K562 (cell line): ENCODE results near the gene PLEKHF1. TPM values are rescaled to one million over a fixed set of nuclear protein-coding genes. Genes with fewer than 3 reads are reported as not detected.

Source experiments
- ATAC-seq: fragments of 200-7000 bp; cut with Tn5 transposase; 3 replicates; pipeline ENCODE4 v1.9.1; 2020; ENCODE audit warnings: moderate library complexity
- BruUV-seq: library from RNA; stranded (reverse); fragments of 400-500 nt; replicated peaks from 2 replicates; lab custom pipeline; 2021; lab: Mats Ljungman, UMichigan
- CTCF ChIA-PET: fragments of 300-600 bp; formaldehyde crosslinking; extraction: SDS; loops from one replicate; lab custom pipeline; 2021; ENCODE audit warnings: low intra/inter-chr PET ratio; lab: Yijun Ruan, JAX
- POLR2A ChIA-PET: fragments of 300-600, 350-650 bp; sonication (Branson Sonifier 250); formaldehyde crosslinking; extraction: SDS; loops from one replicate; lab custom pipeline; 2021; ENCODE audit warnings: antibody characterized with exemption, inconsistent platforms; lab: Yijun Ruan, JAX
- DNase-seq, 4 experiments: peaks; one replicate each; pipeline versions ENCODE4 v3.0.0 to v3.0.0-alpha.2; 2011 to 2018; ENCODE audit warnings: low spot score in 3 of 4, mixed read lengths in 3 of 4; ENCODE audit errors: extremely low read depth in 1 of 4
- FAIRE-seq: peaks from 2 replicates; lab custom pipeline; 2011; peaks lifted over from hg19 to GRCh38; lab: Jason Lieb, UNC
- H2AFZ ChIP-seq: 2 replicates; pipeline ENCODE4 v1.6.0; 2011; ENCODE audit warnings: low read depth, low read length, control low read depth, inconsistent platforms
- H3K27ac ChIP-seq: fragments of 200-600 bp; 3 replicates; pipeline ENCODE4 v1.8.0; 2011; ENCODE audit warnings: low read depth, mild to moderate bottlenecking, control low read depth, inconsistent platforms, low read length, moderate library complexity, mixed read lengths; ENCODE audit errors: extremely low read depth
- H3K27me3 ChIP-seq, 2 experiments: fragments of 300-600 bp in 1 of 2; 2 replicates in 1 of 2; 3 replicates in 1 of 2; pipeline versions ENCODE4 v1.6.0 to v1.8.0; 2011; ENCODE audit warnings: inconsistent platforms in 2 of 2, low read length in 2 of 2, mild to moderate bottlenecking in 1 of 2, mixed read lengths in 1 of 2, moderate library complexity in 1 of 2; ENCODE audit not compliant: control insufficient read depth in 2 of 2, insufficient read depth in 2 of 2
- H3K36me3 ChIP-seq: fragments of 300-600 bp; 3 replicates; pipeline ENCODE4 v1.8.0; 2011; ENCODE audit warnings: mild to moderate bottlenecking, low read length, inconsistent platforms; ENCODE audit not compliant: control insufficient read depth, insufficient read depth
- H3K4me1 ChIP-seq, 2 experiments: fragments of 200-600 bp in 1 of 2; replicated peaks in 1 of 2; 2 replicates in 1 of 2; 3 replicates in 1 of 2; pipeline versions ENCODE4 v1.5.1 to v1.8.0; 2011; ENCODE audit warnings: inconsistent platforms in 2 of 2, low read length in 2 of 2, mild to moderate bottlenecking in 1 of 2, mixed read lengths in 1 of 2, moderate library complexity in 1 of 2; ENCODE audit not compliant: control insufficient read depth in 2 of 2, insufficient read depth in 2 of 2
- H3K4me2 ChIP-seq: 2 replicates; pipeline ENCODE4 v1.6.1; 2011; ENCODE audit warnings: low read length, control low read depth, inconsistent platforms, mixed read lengths; ENCODE audit not compliant: insufficient read depth
- H3K4me3 ChIP-seq: fragments of 200-600 bp; sonication (generic), shearing (Covaris generic); 2 replicates; pipeline ENCODE4 v1.5.1; 2016; ENCODE audit warnings: control low read depth, inconsistent platforms
- H3K79me2 ChIP-seq: fragments of 200-600 bp; 3 replicates; pipeline ENCODE4 v1.8.0; 2011; ENCODE audit warnings: low read length, inconsistent platforms; ENCODE audit not compliant: control insufficient read depth, insufficient read depth
- H3K9ac ChIP-seq, 2 experiments: 2 replicates each; pipeline versions ENCODE4 v1.6.0 to v1.6.1; 2011; ENCODE audit warnings: low read depth in 2 of 2, low read length in 2 of 2, control low read depth in 1 of 2, inconsistent platforms in 1 of 2, mild to moderate bottlenecking in 1 of 2, mixed read lengths in 1 of 2; ENCODE audit not compliant: insufficient read depth in 1 of 2
- H3K9me1 ChIP-seq: one replicate; pipeline ENCODE4 v1.6.0; 2011; ENCODE audit warnings: inconsistent platforms, mild to moderate bottlenecking, low read length, moderate library complexity; ENCODE audit not compliant: control insufficient read depth, insufficient read depth
- H3K9me3 ChIP-seq: replicated peaks from 2 replicates; pipeline ENCODE4 v1.5.1; 2011; ENCODE audit warnings: low read depth, low read length, inconsistent platforms; ENCODE audit not compliant: control insufficient read depth, insufficient read depth
- H4K20me1 ChIP-seq: replicated peaks from 2 replicates; pipeline ENCODE4 v1.6.1; 2011; ENCODE audit warnings: low read length, inconsistent platforms, mixed read lengths; ENCODE audit not compliant: control insufficient read depth, insufficient read depth
- GATAD2B ChIP-seq: fragments of 450-650 bp; IDR thresholded peaks from 2 replicates; pipeline ENCODE4 v1.6.1; 2017; ENCODE audit warnings: mild to moderate bottlenecking, borderline replicate concordance
- HNRNPL ChIP-seq: fragments of 200-400 bp; formaldehyde crosslinking; IDR thresholded peaks from 2 replicates; pipeline ENCODE4 v1.6.1; 2017; ENCODE audit warnings: low read depth, mild to moderate bottlenecking, low read length
- MAFG ChIP-seq: fragments of 450-650 bp; conservative IDR thresholded peaks from 2 replicates; pipeline ENCODE4 v1.6.1; 2016; ENCODE audit warnings: missing genetic modification characterization, missing compliant biosample characterization
- RNF2 ChIP-seq: sonication (generic); IDR thresholded peaks from 2 replicates; pipeline ENCODE4 v1.6.1; 2016
- ZNF165 ChIP-seq: fragments of 250-450 bp; sonication (Bioruptor Pico); IDR thresholded peaks from 2 replicates; pipeline ENCODE4 v1.4.0; 2020; ENCODE audit warnings: borderline replicate concordance
- ZNF740 ChIP-seq, 3 experiments: fragments of 200-800 bp in 1 of 3; sonication (Bioruptor generic) in 1 of 3; sonication (generic) in 1 of 3; formaldehyde crosslinking in 1 of 3; IDR thresholded peaks; 2 replicates each; pipeline versions ENCODE4 v1.6.1 to v1.8.0; 2016 to 2022; ENCODE audit warnings: mild to moderate bottlenecking in 2 of 3, missing compliant biosample characterization in 2 of 3, missing genetic modification characterization in 2 of 3, missing genetic modification reagents in 1 of 3
- WGBS: fragments of 100-300 bp; shearing (Covaris generic); methylation state at CpG from one replicate; pipeline ENCODE4 v1.1.6; 2016; ENCODE audit warnings: low coverage, mixed read lengths; ENCODE audit not compliant: insufficient coverage; ENCODE audit errors: missing lambda C conversion rate; 5-methylcytosine and 5-hydroxymethylcytosine counted together
- in situ Hi-C: fragments of 300-500 bp; cut with MboI; formaldehyde crosslinking; loops from 4 replicates; pipeline ENCODE4 v1.15.0; 2018; ENCODE audit warnings: inconsistent platforms, mixed read lengths
- intact Hi-C: fragments of 100-400 bp; cut with micrococcal nuclease; formaldehyde crosslinking; loops from 2 replicates; pipeline ENCODE4 v1.14.2; 2022
- polyA plus RNA-seq, 8 experiments: library from polyadenylated mRNA; depleted of rRNA in 4 of 8; stranded (reverse) in 5 of 8; unstranded in 3 of 8; fragments of >200 nt; fragmentation: Nextera tagmentation in 2 of 8; fragmentation: Illumina TruSeq in 1 of 8; extraction: Ambion mirVana in 2 of 8; extraction: Trizol in 1 of 8; gene quantifications; 2 replicates each; pipeline versions ENCODE4 v1.2.1 to v1.2.3, GENCODE V29; 2011 to 2014; ENCODE audit warnings: inconsistent platforms in 1 of 8, missing spikeins in 1 of 8
- total RNA-seq, 7 experiments: library from RNA; depleted of rRNA in 6 of 7; stranded (reverse); fragments of >200 nt in 6 of 7; fragmentation: Illumina TruSeq in 2 of 7; extraction: Trizol in 2 of 7; gene quantifications; 2 replicates each; pipeline versions ENCODE4 v1.2.1 to v1.2.3, GENCODE V29; 2011 to 2021; ENCODE audit warnings: low replicate concordance in 1 of 7

The PLEKHF1 gene
- total and polyA plus RNA-seq, 9 of the 15 experiments (the other 6 are each of a cell fraction or from before 2014, with no cell fraction given) = 0.07 to 13.4 (median 3.9) TPM; not detected in 1

- TF ChIP-seq RNF2 (no peak), GATAD2B (no peak), MAFG (tag) (no peak), HNRNPL (no peak), ZNF165 (CRISPR knock-in tag) (no peak)
Measured at GRCh38 chr19:29714371-29714952, 49.2 kb downstream of the PLEKHF1 start (continued).

GRCh38 chr19:29714953-29715700 lies 49.9 kb downstream of the PLEKHF1 start, which contains the start of gene C19orf12:
Gene C19orf12 (minus strand): TSS chr19:29715261. CDS start chr19:29708413, 6,848 bp downstream.
- FAIRE-seq = no peak
- peaks cover 25% of the 10 kb centered on the region for H3K79me2 ChIP-seq
- peak within 1 kb of the TSS; percentile 95 for H3K4me3 ChIP-seq
- ATAC-seq = peak; percentile 87
- H3K9me3 ChIP-seq = no peaks in the 10 kb centered on the region
- peaks cover 7 to 31% of the 10 kb centered on the region in 2 experiments; a peak in 4 of 5 replicates for H3K4me1 ChIP-seq
- no peaks in the 10 kb centered on the region for H3K36me3 ChIP-seq
- WGBS = 2% methylated on average over 29 of the region's 72 CpGs
- in situ Hi-C loops (no loop called here), intact Hi-C loops (loop anchor here (5.0 to 10.0 kb wide), 2 partner anchors 190 to 248 kb away; partner anchors contain the start of gene VSTM2B)
- peak; percentile 68 to 87 (median 79) for DNase-seq
- BruUV-seq = no TSS peak
- CTCF ChIA-PET = interaction anchor here (0.7 to 2.0 kb wide), 3 partner anchors 19 to 104 kb away, joined by 3 to 10 read pairs (median 3); no protein-coding TSS in a partner anchor
- H3K4me2 ChIP-seq = peak within 1 kb of the TSS; percentile 88
- H3K27ac ChIP-seq = peak within 1 kb of the TSS; percentile 83
- peak within 1 kb of the TSS; percentile 78 for H2AFZ ChIP-seq
- H3K9ac ChIP-seq = peak within 1 kb of the TSS; percentile 83 to 97
- peaks cover 0 to 2% of the 10 kb centered on the region in 2 experiments; a peak in 2 of 5 replicates for H3K27me3 ChIP-seq
- H3K9me1 ChIP-seq = no peaks in the 10 kb centered on the region
- POLR2A ChIA-PET = interaction anchor here (0.9 to 3.2 kb wide), 7 partner anchors 9 to 164 kb away, joined by 3 to 10 read pairs (median 4); partner anchors contain the start of gene POP4
- no peaks in the 10 kb centered on the region for H4K20me1 ChIP-seq
- TF ChIP-seq ZNF740 (CRISPR knock-in tag; IDR thresholded peaks at IDR 0.05) (no peak), ZNF740 (tag; IDR thresholded peaks at IDR 0.05) (no peak)
